Osteocyte (in vitro differentiated cells): ENCODE data around the gene MINK1. TPM values are rescaled to one million over a fixed set of nuclear protein-coding genes. Genes with fewer than 3 reads are reported as not detected.
"Not testable (repeated sequence)": the region's sequence is repeated elsewhere in the genome, so short reads cannot be mapped to it uniquely, and the experiment has no call there.

Experiments
- DNase-seq: peaks from one replicate; pipeline ENCODE4 v3.0.0; 2021; ENCODE audit warnings: mixed read lengths; ENCODE audit not compliant: unreplicated experiment; ENCODE audit errors: extremely low spot score
- H3K27ac Mint-ChIP-seq: one replicate; pipeline ENCODE4 v1.8.0; 2021; ENCODE audit warnings: mild to moderate bottlenecking, mixed read lengths; ENCODE audit not compliant: unreplicated experiment
- H3K27me3 Mint-ChIP-seq: one replicate; pipeline ENCODE4 v1.8.0; 2021; ENCODE audit warnings: mixed read lengths; ENCODE audit not compliant: unreplicated experiment
- H3K36me3 Mint-ChIP-seq: one replicate; pipeline ENCODE4 v1.8.0; 2021; ENCODE audit warnings: mixed read lengths; ENCODE audit not compliant: unreplicated experiment
- H3K4me1 Mint-ChIP-seq: one replicate; pipeline ENCODE4 v1.8.0; 2021; ENCODE audit warnings: mixed read lengths; ENCODE audit not compliant: unreplicated experiment
- H3K4me3 Mint-ChIP-seq: one replicate; pipeline ENCODE4 v1.8.0; 2021; ENCODE audit warnings: mild to moderate bottlenecking, moderate library complexity, mixed read lengths; ENCODE audit not compliant: unreplicated experiment
- H3K9me3 Mint-ChIP-seq: one replicate; pipeline ENCODE4 v1.8.0; 2021; ENCODE audit warnings: mixed read lengths; ENCODE audit not compliant: unreplicated experiment
- CTCF ChIP-seq: fragments of 200-600 bp; sonication (generic); IDR thresholded peaks from 2 replicates; pipeline ENCODE4 v1.5.0; 2021; ENCODE audit warnings: antibody characterized with exemption, mild to moderate bottlenecking, moderate library complexity
- total RNA-seq: library from RNA; stranded (reverse); gene quantifications from 2 replicates; pipeline ENCODE4 v1.2.1, GENCODE V29; 2021

MINK1 gene
- total RNA-seq, 1 donor from 2014 or later = 93.3 TPM

- Mint-ChIP-seq H3K4me1 (no peaks in the 10 kb centered on the region), H3K27ac (no peak overlapping the region), H3K9me3 (no peaks in the 10 kb centered on the region), H3K27me3 (no peaks in the 10 kb centered on the region), H3K36me3 (peaks cover 5% of the 10 kb centered on the region), H3K4me3 (no peak overlapping the region)
- TF ChIP-seq CTCF = no peak
- no peak for DNase-seq
These were observed 14.9 kb upstream of the MINK1 start for GRCh38 chr17:4818276-4818675.

- H3K9me3 Mint-ChIP-seq = no peaks in the 10 kb centered on the region
These were observed 10.3 kb upstream of the MINK1 start for GRCh38 chr17:4822835-4823234.

DNA sequence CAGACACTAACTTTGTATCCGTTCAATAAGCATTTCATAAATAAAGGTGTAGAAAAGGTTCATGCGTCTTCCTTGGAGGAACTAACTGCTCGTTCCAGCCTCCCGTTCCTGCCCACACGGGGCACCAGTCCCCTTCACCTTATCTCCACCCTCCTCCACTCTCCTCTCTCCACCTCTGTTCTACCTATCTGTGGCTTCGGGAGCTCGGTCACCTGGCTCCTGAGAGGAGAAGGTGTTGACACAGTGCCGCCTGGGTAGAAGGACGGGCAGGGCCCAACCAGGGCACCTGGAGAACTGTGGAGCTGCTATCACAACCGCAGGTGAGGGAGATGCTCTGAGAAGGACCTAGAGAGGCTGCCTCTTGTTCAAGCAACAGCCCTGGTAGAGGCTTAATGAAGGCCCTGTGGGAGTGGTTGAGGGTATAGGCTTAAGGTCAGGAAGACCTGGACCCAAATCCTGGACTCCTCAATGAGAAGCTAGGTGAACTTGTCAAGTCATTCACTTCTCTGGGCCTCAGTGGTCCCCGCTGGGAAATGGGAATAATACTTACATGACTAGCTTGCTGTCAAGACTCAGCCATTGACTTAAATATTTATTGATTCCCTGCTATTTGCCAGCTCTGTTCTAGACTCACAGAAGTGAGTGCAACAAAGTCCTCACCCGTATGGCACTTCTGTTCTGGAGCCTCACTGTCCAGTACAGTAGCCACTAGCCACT lies 9.6 kb upstream of the MINK1 start:
- TF ChIP-seq CTCF = no peak
- no peak for DNase-seq

More at GRCh38 chr17:4822835-4823234, 10.3 kb upstream of the MINK1 start:
- no peak for TF ChIP-seq CTCF
- H3K36me3 Mint-ChIP-seq = no peaks in the 10 kb centered on the region
- no peak overlapping the region for H3K27ac Mint-ChIP-seq
- H3K4me3 Mint-ChIP-seq = no peak overlapping the region
- no peak for DNase-seq
- no peaks in the 10 kb centered on the region for H3K27me3 Mint-ChIP-seq
- H3K4me1 Mint-ChIP-seq = no peaks in the 10 kb centered on the region

DNA sequence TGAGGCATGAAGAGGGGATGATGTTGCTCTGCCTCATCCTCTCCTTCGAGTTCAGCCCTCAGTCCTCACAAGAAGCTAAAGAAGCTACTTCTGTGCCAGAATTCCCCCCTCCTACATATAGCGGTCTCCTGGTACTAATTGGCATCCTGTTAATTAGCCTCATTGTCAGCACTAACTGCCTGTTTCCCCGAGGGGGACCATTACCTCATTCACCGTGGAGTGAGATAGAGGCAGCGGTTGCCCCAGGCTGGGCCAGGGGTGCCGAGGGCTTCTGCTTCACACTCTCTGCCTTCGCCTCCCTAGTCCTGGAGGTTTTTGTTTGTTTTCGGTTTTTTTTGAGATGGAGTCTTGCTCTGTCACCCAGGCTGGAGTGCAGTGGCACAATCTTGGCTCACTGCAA lies 5.7 kb upstream of the MINK1 start:
- Mint-ChIP-seq H3K4me1 (no peaks in the 10 kb centered on the region), H3K27ac (no peak overlapping the region), H3K36me3 (no peaks in the 10 kb centered on the region), H3K27me3 (no peaks in the 10 kb centered on the region), H3K4me3 (no peak overlapping the region), H3K9me3 (no peaks in the 10 kb centered on the region)
- TF ChIP-seq CTCF = no peak
- DNase-seq = no peak

More for the DNA sequence above, 9.6 kb upstream of the MINK1 start:
- Mint-ChIP-seq H3K4me3 (no peak overlapping the region), H3K27ac (no peak overlapping the region), H3K36me3 (no peaks in the 10 kb centered on the region), H3K4me1 (no peaks in the 10 kb centered on the region), H3K9me3 (no peaks in the 10 kb centered on the region), H3K27me3 (no peaks in the 10 kb centered on the region)

- H3K9me3 Mint-ChIP-seq, H3K27me3 Mint-ChIP-seq, H3K36me3 Mint-ChIP-seq, DNase-seq: not testable (repeated sequence)
- peak overlapping the region; percentile 97 for H3K27ac Mint-ChIP-seq
- H3K4me1 Mint-ChIP-seq = peaks cover 35% of the 10 kb centered on the region
- peak overlapping the region; percentile 91 for H3K4me3 Mint-ChIP-seq
These were observed 337 bp upstream of the MINK1 start for GRCh38 chr17:4832829-4833177.
